Heart right ventricle (tissue), 16 donors: ENCODE results near the gene ZNF362. TPM values are rescaled to one million over a fixed set of nuclear protein-coding genes. Genes with fewer than 3 reads are reported as not detected.
"Not testable (repeated sequence)": the region's sequence is repeated elsewhere in the genome, so short reads cannot be mapped to it uniquely, and the experiment has no call there.

Experiments
- ATAC-seq, 8 donors: fragments of 200-7000 bp; cut with Tn5 transposase; one replicate each; pipeline ENCODE4 v1.9.1; 2020; ENCODE audit warnings: mild to moderate bottlenecking in 8 of 8, moderate library complexity in 8 of 8, moderate number of reproducible peaks in 1 of 8
- DNase-seq, 2 donors: peaks; one replicate each; pipeline ENCODE4 v3.0.0-alpha.2; 2020
- H3K27ac ChIP-seq, 10 donors: fragments of 200-600 bp; sonication (generic) in 2 of 10; one replicate each; pipeline versions ENCODE4 v1.5.0 to v1.8.0; 2020 to 2022; ENCODE audit warnings: mild to moderate bottlenecking in 3 of 10
- H3K27me3 ChIP-seq, 7 donors: fragments of 200-600 bp; one replicate each; pipeline ENCODE4 v1.8.0; 2021 to 2022; ENCODE audit warnings: mild to moderate bottlenecking in 2 of 7
- H3K36me3 ChIP-seq, 9 donors: fragments of 200-600 bp; sonication (generic) in 1 of 9; one replicate each; pipeline versions ENCODE4 v1.5.0 to v1.8.0; 2020 to 2022; ENCODE audit warnings: mild to moderate bottlenecking in 2 of 9
- H3K4me1 ChIP-seq, 9 donors: fragments of 200-600 bp; sonication (generic) in 1 of 9; one replicate each; pipeline versions ENCODE4 v1.5.0 to v1.8.0; 2020 to 2022; ENCODE audit warnings: mild to moderate bottlenecking in 4 of 9
- H3K4me3 ChIP-seq, 10 donors: fragments of 200-600 bp; sonication (generic) in 2 of 10; one replicate each; pipeline versions ENCODE4 v1.5.0 to v1.8.0; 2020 to 2022; ENCODE audit warnings: mild to moderate bottlenecking in 7 of 10, moderate library complexity in 2 of 10
- H3K9me3 ChIP-seq, 11 donors: fragments of 200-600 bp in 10 of 11; sonication (generic) in 2 of 11; one replicate each; pipeline versions ENCODE4 v1.5.0 to v1.8.0; 2013 to 2022; ENCODE audit warnings: mild to moderate bottlenecking in 2 of 11, control low read depth in 1 of 11, moderate library complexity in 1 of 11
- CTCF ChIP-seq, 9 donors: fragments of 200-600 bp; sonication (generic) in 2 of 9; IDR thresholded peaks; one replicate each; pipeline versions ENCODE4 v1.5.0 to v1.8.0; 2021 to 2022; ENCODE audit warnings: antibody characterized with exemption in 9 of 9, mild to moderate bottlenecking in 5 of 9, moderate library complexity in 1 of 9
- WGBS, 2 donors: extraction: QIAGEN DNeasy Blood & Tissue Kit; methylation state at CpG; one replicate each; pipeline ENCODE4 v1.1.7; 2013; ENCODE audit warnings: inconsistent platforms in 1 of 2; 5-methylcytosine and 5-hydroxymethylcytosine counted together
- intact Hi-C, 10 donors: fragments of 100-400 bp; cut with DNase I; formaldehyde crosslinking; loops; one replicate each; pipeline versions ENCODE4 v1.11.1 to v1.14.2; 2022
- polyA plus RNA-seq, 2 donors: library from polyadenylated mRNA; stranded (reverse); fragments of 200-250 nt; gene quantifications; one replicate each; pipeline ENCODE4 v1.2.3, GENCODE V29; 2013
- total RNA-seq, 10 donors: library from RNA; stranded (reverse); fragmentation: NEBNext Ultra II Directional in 3 of 10; extraction: Animal tissue kit (Norgen Biotek cat#: 25700) in 3 of 10; gene quantifications; one replicate each; pipeline versions ENCODE4 v1.2.1 to v1.2.4, GENCODE V29; 2021 to 2023
- donor health status: Arrhythmogenic right ventricular cardiomyopathy.
- donor health status: ischemic (EF 13 %, LVEDD 7.1; RV severe dilation, severe dysfunction).
- donor health status: healthy with polysubstance abuse.
- donor health status: DM: no; HTN: yes; CAD: no.
- donor health status: DM: no; HTN: no; CAD: no.
- donor health status: ischemic (EF 25% LVEDD 6.9; RV normal size, moderate dysfunction).
- donor health status: ischemic (EF 25% LVEDD 5.7; RV mildly dilated, moderate dysfunction).
- donor health status: healthy.
- donor health status: DM: yes; HTN: yes; CAD: no.
- donor health status: Ischemic cardiomyopathy.
- donor health status: ischemic (EF 35%, LVEDD 5.7; RV mildly dilated, moderate dysfunction).
- donor health status: nonischemic (EF 11% LVEDD 7.7; RV severe dilation, severe dysfunction).
- donor health status: DM: yes; HTN: yes; CAD: no.
- donor health status: PGD.
- donor health status: ischemic (EF 29% LVEDD 5.4; RV normal size, mild dysfunction).
- donor health status: nonischemic (EF 23%, LVEDD 6.1; RV moderate dilation, normal function).

ZNF362 gene
- total and polyA plus RNA-seq, 12 donors = 9.1 to 39.2 (median 31.3) TPM

GRCh38 chr1:33237579-33237978 is 18.7 kb upstream of the ZNF362 start:
- ATAC-seq (no peak), DNase-seq (no peak)
- peaks cover 0 to 30% (median 13%) of the 10 kb centered on the region in 9 donors for H3K4me1 ChIP-seq
- no peak for TF ChIP-seq CTCF (IDR thresholded peaks at IDR 0.05)
- 90% methylated on average over 6 of the region's 6 CpGs for WGBS, 2 donors
- no peaks in the 10 kb centered on the region for H3K27me3 ChIP-seq
- intact Hi-C loops = no loop called here
- H3K27ac ChIP-seq = no peak overlapping the region
- H3K36me3 ChIP-seq = no peaks in the 10 kb centered on the region
- no peaks in the 10 kb centered on the region for H3K9me3 ChIP-seq
- H3K4me3 ChIP-seq = no peak overlapping the region

GRCh38 chr1:33238194-33238724 is 18.0 kb upstream of the ZNF362 start:
- peaks cover 0 to 30% (median 13%) of the 10 kb centered on the region in 9 donors for H3K4me1 ChIP-seq
- ATAC-seq, H3K9me3 ChIP-seq, H3K36me3 ChIP-seq, intact Hi-C loops, H3K27ac ChIP-seq, DNase-seq, H3K4me3 ChIP-seq, H3K27me3 ChIP-seq: not testable (repeated sequence)
- whole genome bisulfite sequencing, 2 donors = 98 to 99% methylated on average over 6 of the region's 6 CpGs

GRCh38 chr1:33239410-33239809 is 16.9 kb upstream of the ZNF362 start:
- WGBS, 2 donors = 68 to 70% methylated on average over 9 of the region's 9 CpGs
- intact Hi-C loops, DNase-seq, ATAC-seq, H3K27ac ChIP-seq, H3K4me3 ChIP-seq, H3K9me3 ChIP-seq, H3K27me3 ChIP-seq, H3K36me3 ChIP-seq: not testable (repeated sequence)
- peaks cover 0 to 19% (median 11%) of the 10 kb centered on the region in 9 donors for H3K4me1 ChIP-seq

GRCh38 chr1:33241866-33242265 is 14.4 kb upstream of the ZNF362 start:
- Histone ChIP-seq H3K9me3 (no peaks in the 10 kb centered on the region), H3K27ac (no peak overlapping the region), H3K36me3 (no peaks in the 10 kb centered on the region), H3K4me1 (peaks cover 0 to 5% (median 0%) of the 10 kb centered on the region in 9 donors), H3K4me3 (no peak overlapping the region), H3K27me3 (no peaks in the 10 kb centered on the region)
- TF ChIP-seq CTCF (IDR thresholded peaks at IDR 0.05) = no peak
- intact Hi-C loops = no loop called here
- WGBS, 2 donors = 90 to 91% methylated on average over 4 of the region's 4 CpGs
- ATAC-seq (no peak), DNase-seq (no peak)

GRCh38 chr1:33242652-33243051 is 13.6 kb upstream of the ZNF362 start:
- whole genome bisulfite sequencing, 2 donors = 47 to 85% methylated on average over 2 to 3 of the region's 3 CpGs
- H3K36me3 ChIP-seq = no peaks in the 10 kb centered on the region
- peaks cover 0 to 5% (median 0%) of the 10 kb centered on the region in 9 donors for H3K4me1 ChIP-seq
- ATAC-seq (no peak), DNase-seq (no peak)
- no peak overlapping the region for H3K4me3 ChIP-seq
- H3K27me3 ChIP-seq = no peaks in the 10 kb centered on the region
- intact Hi-C loops = no loop called here
- no peaks in the 10 kb centered on the region for H3K9me3 ChIP-seq
- TF ChIP-seq CTCF (IDR thresholded peaks at IDR 0.05) = no peak
- no peak overlapping the region for H3K27ac ChIP-seq
